Endothelial cell (in vitro differentiated cells): Measurements from ENCODE around the gene NOTO. TPM values are rescaled to one million over a fixed set of nuclear protein-coding genes. Genes with fewer than 3 reads are reported as not detected.

Experiments
- DNase-seq: peaks from one replicate; pipeline ENCODE4 v3.0.0; 2021; ENCODE audit warnings: low spot score
- H3K27ac Mint-ChIP-seq: one replicate; pipeline ENCODE4 v1.8.0; 2021; ENCODE audit warnings: mixed read lengths, inconsistent platforms; ENCODE audit not compliant: unreplicated experiment
- H3K27me3 Mint-ChIP-seq: one replicate; pipeline ENCODE4 v1.8.0; 2021; ENCODE audit warnings: mild to moderate bottlenecking, moderate library complexity, mixed read lengths, inconsistent platforms; ENCODE audit not compliant: unreplicated experiment
- H3K36me3 Mint-ChIP-seq: one replicate; pipeline ENCODE4 v1.8.0; 2021; ENCODE audit warnings: mild to moderate bottlenecking, low read depth, mixed read lengths, inconsistent platforms; ENCODE audit not compliant: unreplicated experiment
- H3K4me1 Mint-ChIP-seq: one replicate; pipeline ENCODE4 v1.8.0; 2021; ENCODE audit warnings: mild to moderate bottlenecking, mixed read lengths, inconsistent platforms; ENCODE audit not compliant: unreplicated experiment
- H3K4me3 Mint-ChIP-seq: one replicate; pipeline ENCODE4 v1.8.0; 2021; ENCODE audit warnings: mild to moderate bottlenecking, mixed read lengths, inconsistent platforms; ENCODE audit not compliant: unreplicated experiment
- H3K9me3 Mint-ChIP-seq: one replicate; pipeline ENCODE4 v1.8.0; 2021; ENCODE audit warnings: mixed read lengths, inconsistent platforms; ENCODE audit not compliant: unreplicated experiment
- CTCF ChIP-seq: fragments of 200-600 bp; sonication (generic); IDR thresholded peaks from one replicate; pipeline ENCODE4 v1.5.0; 2021; ENCODE audit warnings: antibody characterized with exemption; ENCODE audit not compliant: unreplicated experiment
- total RNA-seq: library from RNA; stranded (reverse); fragmentation: NEBNext Ultra II Directional; extraction: Animal tissue kit (Norgen Biotek cat#: 25700); gene quantifications from one replicate; pipeline ENCODE4 v1.2.1, GENCODE V29; 2021; ENCODE audit not compliant: unreplicated experiment

Gene NOTO
- total RNA-seq, 1 donor from 2014 or later, result not detected

GRCh38 chr2:73217826-73218225 is 15.5 kb downstream of the NOTO start:
- peaks cover 20% of the 10 kb centered on the region for H3K36me3 Mint-ChIP-seq
- DNase-seq, result no peak
- no peak for TF ChIP-seq CTCF
- no peaks in the 10 kb centered on the region for H3K9me3 Mint-ChIP-seq
- H3K27ac Mint-ChIP-seq, result no peak overlapping the region
- H3K4me1 Mint-ChIP-seq, result peaks cover 19% of the 10 kb centered on the region
- no peak overlapping the region for H3K4me3 Mint-ChIP-seq
- H3K27me3 Mint-ChIP-seq, result peaks cover 6% of the 10 kb centered on the region

DNA sequence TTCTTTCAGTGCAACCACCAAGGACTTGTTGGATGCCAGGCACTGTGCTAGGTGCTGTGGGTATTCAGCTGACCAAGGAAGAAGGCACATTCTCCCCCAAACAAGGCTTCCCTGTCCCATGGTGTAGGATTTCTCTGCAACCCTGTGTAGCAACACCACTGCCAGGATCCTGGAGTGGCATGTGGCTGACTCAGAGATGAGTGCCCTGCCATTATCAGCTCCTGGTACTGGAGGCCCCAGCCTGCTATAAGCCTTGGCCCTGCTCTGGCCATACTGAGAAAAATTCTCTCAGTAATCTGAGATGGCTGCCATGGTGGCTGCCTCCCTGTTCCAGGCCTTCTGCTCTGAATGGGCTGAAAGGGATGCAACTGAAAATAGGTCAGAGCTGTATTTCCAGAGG is 15.9 kb downstream of the NOTO start:
- Mint-ChIP-seq H3K9me3 (no peaks in the 10 kb centered on the region), H3K27ac (no peak overlapping the region), H3K4me3 (no peak overlapping the region), H3K27me3 (peaks cover 1% of the 10 kb centered on the region), H3K36me3 (peaks cover 20% of the 10 kb centered on the region), H3K4me1 (peaks cover 19% of the 10 kb centered on the region)
- no peak for DNase-seq
- TF ChIP-seq CTCF, result no peak

DNA sequence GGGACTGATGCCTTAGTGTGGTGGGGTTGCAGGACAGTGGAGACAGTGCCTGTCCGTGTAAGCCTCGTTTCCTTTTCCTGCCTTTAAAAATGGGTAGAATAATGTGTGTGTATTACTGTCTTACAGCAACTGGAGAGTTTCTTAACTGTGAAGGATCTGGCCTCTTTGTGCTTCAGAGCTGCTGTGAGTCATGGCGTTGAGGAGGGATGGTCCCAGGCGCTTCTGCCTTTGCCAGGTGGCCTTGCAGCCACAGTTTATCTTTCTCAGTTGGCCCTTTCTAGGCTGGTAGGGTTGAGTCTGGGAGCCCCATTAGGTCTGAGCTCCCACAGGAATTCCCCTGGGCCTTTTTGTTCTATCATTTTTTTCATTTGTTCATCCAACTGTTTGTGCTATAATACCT is 21.4 kb downstream of the NOTO start:
- peaks cover 3% of the 10 kb centered on the region for H3K4me1 Mint-ChIP-seq
- no peak for TF ChIP-seq CTCF
- H3K4me3 Mint-ChIP-seq, result no peak overlapping the region
- no peak overlapping the region for H3K27ac Mint-ChIP-seq
- H3K27me3 Mint-ChIP-seq, result no peaks in the 10 kb centered on the region
- DNase-seq, result no peak
- H3K9me3 Mint-ChIP-seq, result no peaks in the 10 kb centered on the region
- peaks cover 25% of the 10 kb centered on the region for H3K36me3 Mint-ChIP-seq

- Mint-ChIP-seq H3K9me3 (no peaks in the 10 kb centered on the region), H3K27me3 (peaks cover 3% of the 10 kb centered on the region), H3K4me1 (peaks cover 3% of the 10 kb centered on the region), H3K36me3 (peaks cover 31% of the 10 kb centered on the region), H3K27ac (no peak overlapping the region), H3K4me3 (no peak overlapping the region)
- no peak for DNase-seq
- TF ChIP-seq CTCF, result no peak
These were observed 23.4 kb downstream of the NOTO start for GRCh38 chr2:73225513-73226360.

DNA sequence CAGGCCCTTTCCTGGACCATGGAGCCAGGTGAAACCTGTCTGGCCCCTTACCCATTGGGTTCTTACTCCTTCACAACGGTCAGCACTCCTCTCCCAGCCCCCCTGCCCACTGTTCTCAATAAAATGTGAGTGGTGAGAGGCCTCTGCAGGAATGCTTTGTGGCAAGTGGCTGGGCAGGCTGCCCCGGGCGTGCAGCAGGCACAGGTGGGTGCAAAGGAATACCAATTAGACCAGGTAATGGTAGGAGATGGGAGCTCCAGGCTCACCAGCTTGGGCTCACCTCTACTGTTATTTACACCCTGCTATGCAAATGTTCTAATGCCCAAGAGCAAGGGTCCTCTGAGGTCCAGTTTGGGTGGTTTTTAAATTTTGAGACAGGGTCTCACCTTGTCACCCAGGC is 24.7 kb downstream of the NOTO start:
- TF ChIP-seq CTCF, result no peak
- H3K27me3 Mint-ChIP-seq, result peaks cover 4% of the 10 kb centered on the region
- no peak overlapping the region for H3K27ac Mint-ChIP-seq
- H3K36me3 Mint-ChIP-seq, result peaks cover 21% of the 10 kb centered on the region
- peaks cover 3% of the 10 kb centered on the region for H3K4me1 Mint-ChIP-seq
- DNase-seq, result no peak
- no peaks in the 10 kb centered on the region for H3K9me3 Mint-ChIP-seq
- no peak overlapping the region for H3K4me3 Mint-ChIP-seq
